Uterus (tissue), 4 donors: ENCODE data around the gene EPPIN. TPM values are rescaled to one million over a fixed set of nuclear protein-coding genes. Genes with fewer than 3 reads are reported as not detected.
A peak's percentile ranks its signal among the peaks of the same experiment; 100 is the strongest.

Source experiments
- DNase-seq, 2 donors: peaks; one replicate each; pipeline ENCODE4 v3.0.0-alpha.2; 2019 to 2020
- H3K27ac ChIP-seq, 2 donors: fragments of 200-600 bp; sonication (generic); 1 replicate in 1 of 2; 2 replicates in 1 of 2; pipeline ENCODE4 v1.5.1; 2016 to 2018
- H3K27me3 ChIP-seq, 2 donors: fragments of 200-600 bp; sonication (generic); one replicate each; pipeline ENCODE4 v1.5.1; 2018 to 2019; ENCODE audit warnings: control low read depth in 1 of 2
- H3K36me3 ChIP-seq, 2 donors: fragments of 200-600 bp; sonication (generic); one replicate each; pipeline ENCODE4 v1.5.1; 2019; ENCODE audit warnings: control low read depth in 1 of 2
- H3K4me1 ChIP-seq, 2 donors: fragments of 200-600 bp; sonication (generic); one replicate each; pipeline ENCODE4 v1.5.1; 2018 to 2019; ENCODE audit warnings: control low read depth in 1 of 2
- H3K4me3 ChIP-seq, 2 donors: fragments of 200-600 bp; sonication (generic); 1 replicate in 1 of 2; 2 replicates in 1 of 2; pipeline ENCODE4 v1.5.1; 2018 to 2019; ENCODE audit warnings: mild to moderate bottlenecking in 1 of 2
- H3K9me3 ChIP-seq, 2 donors: fragments of 200-600 bp; sonication (generic); one replicate each; pipeline ENCODE4 v1.5.1; 2019; ENCODE audit warnings: control low read depth in 1 of 2
- POLR2A ChIP-seq, 2 donors: fragments of 450-650 bp; IDR thresholded peaks; one replicate each; pipeline ENCODE4 v1.6.1; 2016; ENCODE audit warnings: antibody characterized with exemption in 2 of 2, mild to moderate bottlenecking in 1 of 2, moderate library complexity in 1 of 2
- intact Hi-C: fragments of 100-400 bp; cut with DNase I; formaldehyde crosslinking; loops from one replicate; pipeline ENCODE4 v1.15.1; 2023; ENCODE audit warnings: low total_unique reads
- total RNA-seq, 4 donors: library from RNA; depleted of rRNA in 3 of 4; stranded (reverse); fragments of >200 nt in 3 of 4; gene quantifications; one replicate each; pipeline versions ENCODE4 v1.1.0 to v1.2.4, GENCODE V29; 2014 to 2023
- TF ChIP-seq, protein P1 (sequence below), 4 experiments: fragments of 200-600 bp in 2 of 4; fragments of 450-650 bp in 2 of 4; sonication (generic) in 2 of 4; IDR thresholded peaks; one replicate each; pipeline ENCODE4 v1.5.1; 2016 to 2019; ENCODE audit warnings: antibody characterized with exemption in 4 of 4, mild to moderate bottlenecking in 2 of 4, moderate library complexity in 1 of 4
- donor health status: DM: yes; HTN: yes; CAD: no.

The EPPIN gene
- under 1 TPM in 1 of 4 donors, not detected in 3; 0.97 TPM for total RNA-seq

DNA sequence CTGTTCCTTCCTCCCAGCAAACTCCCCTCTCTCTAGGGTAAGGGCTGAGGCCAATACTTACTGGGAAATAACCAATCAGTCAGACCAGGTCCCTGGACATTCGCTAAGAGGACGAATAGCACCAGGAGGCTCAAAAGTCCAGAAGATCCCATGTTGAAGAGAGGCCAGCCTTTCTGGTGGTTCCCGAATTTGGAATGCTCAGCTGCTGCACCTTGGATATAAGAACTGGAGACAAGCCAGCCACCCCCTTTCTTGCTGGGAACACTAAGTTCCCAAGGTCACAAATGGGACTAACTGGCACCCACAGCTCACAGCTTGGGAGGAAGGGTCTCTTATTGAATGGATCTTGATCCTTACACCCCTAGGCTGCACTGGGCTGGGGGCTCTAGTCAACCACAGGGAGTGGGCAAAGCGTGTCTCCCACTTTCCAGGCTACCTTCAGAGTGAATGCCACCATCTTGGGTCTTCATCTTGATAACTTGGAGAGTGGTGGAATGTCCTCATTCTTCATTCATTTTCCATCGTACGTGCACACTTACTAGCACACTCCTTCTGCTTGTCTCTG is at the start of gene EPPIN:
Gene EPPIN, minus strand, starts transcription at position 196 of the 565 bp plus-strand sequence. Its CDS starts 44 bp downstream, at position 152.
- H3K27ac ChIP-seq = no peak within 1 kb of the TSS
- intact Hi-C loops = no loop called here

DNA sequence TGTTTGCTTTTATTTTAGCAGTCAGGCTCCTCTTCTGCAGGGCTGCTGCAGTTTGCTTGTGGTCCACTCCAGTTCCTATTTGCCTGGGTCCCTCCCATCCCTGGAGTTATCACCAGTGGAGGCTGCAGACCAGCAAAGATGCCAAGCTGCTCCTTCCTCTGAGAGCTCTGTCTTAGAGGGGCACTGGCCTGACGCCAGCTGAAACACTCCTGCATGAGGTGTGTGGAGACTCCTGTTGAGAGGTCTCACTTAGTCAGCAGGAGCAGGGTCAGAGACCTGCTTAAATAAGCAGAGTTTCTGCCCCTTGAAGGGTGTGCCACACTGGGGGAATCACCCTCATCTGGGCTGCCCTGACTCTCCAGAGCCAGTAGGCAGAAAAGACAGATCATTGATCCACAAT is 48.0 kb upstream of the EPPIN start:
- no peak for DNase-seq
- no peaks in the 10 kb centered on the region for H3K4me1 ChIP-seq
- intact Hi-C loops = no loop called here

More for the DNA sequence above, at the start of gene EPPIN:
- Histone ChIP-seq H3K4me3 (no peak within 1 kb of the TSS), H3K4me1 (no peaks in the 10 kb centered on the region), H3K9me3 (no peaks in the 10 kb centered on the region), H3K36me3 (no peaks in the 10 kb centered on the region), H3K27me3 (no peaks in the 10 kb centered on the region)
- DNase-seq = no peak
- no peak for TF ChIP-seq POLR2A (IDR thresholded peaks at IDR 0.05)
- TF ChIP-seq, protein P1, sequence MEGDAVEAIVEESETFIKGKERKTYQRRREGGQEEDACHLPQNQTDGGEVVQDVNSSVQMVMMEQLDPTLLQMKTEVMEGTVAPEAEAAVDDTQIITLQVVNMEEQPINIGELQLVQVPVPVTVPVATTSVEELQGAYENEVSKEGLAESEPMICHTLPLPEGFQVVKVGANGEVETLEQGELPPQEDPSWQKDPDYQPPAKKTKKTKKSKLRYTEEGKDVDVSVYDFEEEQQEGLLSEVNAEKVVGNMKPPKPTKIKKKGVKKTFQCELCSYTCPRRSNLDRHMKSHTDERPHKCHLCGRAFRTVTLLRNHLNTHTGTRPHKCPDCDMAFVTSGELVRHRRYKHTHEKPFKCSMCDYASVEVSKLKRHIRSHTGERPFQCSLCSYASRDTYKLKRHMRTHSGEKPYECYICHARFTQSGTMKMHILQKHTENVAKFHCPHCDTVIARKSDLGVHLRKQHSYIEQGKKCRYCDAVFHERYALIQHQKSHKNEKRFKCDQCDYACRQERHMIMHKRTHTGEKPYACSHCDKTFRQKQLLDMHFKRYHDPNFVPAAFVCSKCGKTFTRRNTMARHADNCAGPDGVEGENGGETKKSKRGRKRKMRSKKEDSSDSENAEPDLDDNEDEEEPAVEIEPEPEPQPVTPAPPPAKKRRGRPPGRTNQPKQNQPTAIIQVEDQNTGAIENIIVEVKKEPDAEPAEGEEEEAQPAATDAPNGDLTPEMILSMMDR (IDR thresholded peaks at IDR 0.05) = no peak

DNA sequence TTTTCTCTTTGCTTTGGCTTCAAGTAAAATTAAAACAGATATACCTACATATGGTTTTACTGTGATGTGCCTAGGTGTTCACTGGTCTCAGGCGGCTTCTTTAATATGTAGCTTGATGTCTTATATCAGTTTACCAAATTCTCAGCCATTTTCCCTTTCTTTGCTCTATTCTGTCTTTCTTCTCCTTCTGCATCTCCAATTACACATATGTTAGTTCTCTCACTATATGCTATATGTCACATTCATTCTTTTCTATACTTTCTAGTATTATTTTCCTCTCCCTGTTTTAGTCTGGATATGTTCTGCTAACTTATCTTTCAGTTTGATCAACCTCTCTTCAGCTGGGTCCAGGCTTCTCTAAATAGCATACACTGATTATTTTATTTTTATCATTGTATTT is 46.3 kb upstream of the EPPIN start:
- Histone ChIP-seq H3K4me3 (no peak overlapping the region), H3K27me3 (no peaks in the 10 kb centered on the region), H3K4me1 (no peaks in the 10 kb centered on the region), H3K27ac (no peak overlapping the region), H3K36me3 (no peaks in the 10 kb centered on the region), H3K9me3 (no peaks in the 10 kb centered on the region)
- intact Hi-C loops = no loop called here
- TF ChIP-seq, protein P1 (IDR thresholded peaks at IDR 0.05) = no peak
- no peak for TF ChIP-seq POLR2A (IDR thresholded peaks at IDR 0.05)
- DNase-seq = no peak

More for the DNA sequence above, 48.0 kb upstream of the EPPIN start:
- Histone ChIP-seq H3K36me3 (no peaks in the 10 kb centered on the region), H3K9me3 (no peaks in the 10 kb centered on the region), H3K27me3 (no peaks in the 10 kb centered on the region), H3K4me3 (no peak overlapping the region), H3K27ac (no peak overlapping the region)
- TF ChIP-seq, protein P1 (IDR thresholded peaks at IDR 0.05) = no peak
- no peak for TF ChIP-seq POLR2A (IDR thresholded peaks at IDR 0.05)

- TF ChIP-seq POLR2A (IDR thresholded peaks at IDR 0.05) = no peak
- TF ChIP-seq, protein P1 (IDR thresholded peaks at IDR 0.05) = peak in 1 of 4 experiments; percentile 6
- Histone ChIP-seq H3K27me3 (no peaks in the 10 kb centered on the region), H3K9me3 (no peaks in the 10 kb centered on the region), H3K4me1 (no peaks in the 10 kb centered on the region), H3K4me3 (no peak overlapping the region), H3K27ac (no peak overlapping the region), H3K36me3 (no peaks in the 10 kb centered on the region)
- intact Hi-C loops = no loop called here
- DNase-seq = no peak
Measured at GRCh38 chr20:45592574-45593189, 45.5 kb upstream of the EPPIN start.

DNA sequence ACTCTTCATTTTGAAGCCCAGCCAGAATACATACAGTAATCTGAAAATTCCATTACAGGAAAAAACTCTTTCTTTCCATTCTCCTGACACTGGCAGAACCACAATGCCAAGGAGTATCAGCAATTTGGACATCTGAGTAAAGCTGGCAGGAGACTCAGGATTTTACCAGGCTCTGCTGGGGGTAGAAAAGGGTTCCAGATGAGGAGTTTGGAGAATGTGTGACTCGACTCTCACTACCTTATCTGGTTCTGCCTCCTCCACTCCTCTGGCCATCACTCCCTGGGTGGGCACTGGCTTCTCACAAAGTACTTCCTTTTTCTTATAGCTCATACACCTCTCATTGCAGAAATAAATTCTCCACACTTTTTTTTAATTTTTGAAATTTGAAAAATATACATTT is 42.5 kb upstream of the EPPIN start:
- Histone ChIP-seq H3K27ac (no peak overlapping the region), H3K4me1 (no peaks in the 10 kb centered on the region), H3K4me3 (no peak overlapping the region), H3K9me3 (no peaks in the 10 kb centered on the region), H3K36me3 (no peaks in the 10 kb centered on the region), H3K27me3 (no peaks in the 10 kb centered on the region)
- TF ChIP-seq, protein P1 (IDR thresholded peaks at IDR 0.05) = no peak
- no peak for TF ChIP-seq POLR2A (IDR thresholded peaks at IDR 0.05)
- intact Hi-C loops = no loop called here
- DNase-seq = no peak
